IPS DF 4.7 (cell line): ENCODE data around the gene CTAGE4.
"Not testable (repeated sequence)": the region's sequence is repeated elsewhere in the genome, so short reads cannot be mapped to it uniquely, and the experiment has no call there.

Experiments
- DNase-seq: peaks from one replicate; pipeline ENCODE4 v3.0.0-alpha.2; 2013; ENCODE audit warnings: low spot score; ENCODE audit errors: extremely low read depth

Gene CTAGE4

DNA sequence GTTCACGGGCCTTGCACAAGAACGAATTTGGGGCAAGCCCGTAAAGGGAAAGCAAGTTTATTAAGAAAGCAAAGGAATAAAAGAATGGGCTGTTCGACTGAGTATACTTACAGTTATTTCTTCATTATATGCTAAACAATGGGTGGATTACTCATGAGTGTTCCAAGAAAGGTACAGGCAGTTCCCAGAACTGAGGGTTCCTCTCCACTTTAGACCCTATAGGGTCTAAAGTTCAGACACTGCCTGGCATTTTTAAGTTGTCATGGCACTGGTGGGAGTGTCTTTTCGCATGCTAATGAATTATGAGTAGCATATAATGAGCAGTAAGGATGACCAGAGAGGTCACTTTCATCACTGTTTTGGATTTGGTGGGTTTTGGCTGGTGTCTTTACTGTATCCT lies 22.0 kb downstream of the CTAGE4 start:
- not testable (repeated sequence) for DNase-seq

DNA sequence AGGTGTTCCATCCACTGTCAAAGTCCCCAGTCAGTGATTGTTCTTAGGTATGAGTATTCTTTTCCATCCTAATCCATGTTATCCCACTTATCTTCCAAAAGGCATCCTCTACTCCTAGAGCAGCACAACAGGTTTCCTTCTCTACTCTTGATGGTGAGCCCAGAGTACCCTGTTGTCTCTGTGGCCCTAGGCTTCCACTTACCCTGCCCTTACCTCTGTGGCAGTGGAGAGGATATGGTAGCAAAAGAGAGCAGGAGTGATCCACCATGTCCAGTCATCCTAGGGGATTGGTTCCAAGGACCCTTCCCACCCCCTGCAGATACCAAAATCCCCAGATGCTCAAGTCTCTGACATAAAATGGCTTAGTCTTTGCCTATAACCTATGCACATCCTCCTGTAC lies 33.9 kb downstream of the CTAGE4 start:
- not testable (repeated sequence) for DNase-seq

DNA sequence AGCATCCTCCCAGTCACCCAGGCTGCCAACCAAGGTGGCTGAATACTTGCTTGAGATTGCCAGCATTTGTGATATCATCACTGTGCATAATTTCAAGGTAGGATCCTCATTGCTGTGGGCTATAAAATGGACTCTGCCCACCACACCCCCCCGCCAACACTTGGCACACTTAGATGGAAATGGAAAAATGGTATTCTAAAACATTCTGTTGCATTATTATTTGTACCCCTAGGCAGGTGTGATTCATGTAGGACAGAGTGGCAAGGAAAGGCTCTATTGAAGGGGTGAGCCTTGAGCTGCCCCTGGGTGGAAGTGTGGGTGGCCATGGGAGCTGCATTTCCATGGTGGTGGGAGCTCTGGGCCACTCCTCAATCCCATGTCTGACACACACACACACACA lies 35.3 kb downstream of the CTAGE4 start:
- not testable (repeated sequence) for DNase-seq

DNA sequence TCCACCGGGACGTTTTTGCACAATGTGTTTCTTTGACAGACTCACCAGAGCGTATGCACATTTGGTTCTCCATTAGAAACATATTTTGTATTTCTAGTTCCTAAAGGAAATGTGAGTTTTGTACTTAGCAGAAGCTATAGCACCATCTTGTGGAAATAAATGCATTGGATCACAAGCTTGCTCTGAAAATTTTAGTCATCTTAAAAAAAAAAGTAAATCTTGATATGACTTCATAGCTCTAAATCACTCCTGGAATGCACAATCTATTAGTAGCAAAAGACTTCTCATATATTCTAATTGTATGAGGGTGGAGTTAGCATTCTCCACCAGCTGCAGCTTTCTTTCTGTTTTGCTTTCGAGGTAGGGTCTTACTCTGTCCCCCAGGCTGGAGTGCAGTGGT lies 35.9 kb downstream of the CTAGE4 start:
- DNase-seq: not testable (repeated sequence)

DNA sequence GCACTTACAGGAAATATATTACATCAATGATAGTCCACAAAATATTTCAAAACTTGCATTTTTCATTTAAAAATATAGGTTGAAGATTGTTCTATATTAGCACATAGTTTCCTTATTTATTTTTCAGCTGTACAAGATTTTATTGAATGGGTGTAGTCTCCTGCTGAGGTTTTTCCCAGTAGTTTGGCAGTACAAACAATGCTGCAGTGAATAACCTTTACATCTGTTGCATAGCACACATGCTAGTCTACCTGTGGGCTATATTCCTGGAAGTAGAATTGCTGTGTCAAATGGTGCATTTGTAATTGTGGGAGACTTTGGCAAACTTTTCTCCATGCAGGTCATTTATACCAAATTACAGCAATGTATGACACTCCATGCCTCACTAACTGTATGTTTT lies 37.3 kb downstream of the CTAGE4 start:
- not testable (repeated sequence) for DNase-seq

DNA sequence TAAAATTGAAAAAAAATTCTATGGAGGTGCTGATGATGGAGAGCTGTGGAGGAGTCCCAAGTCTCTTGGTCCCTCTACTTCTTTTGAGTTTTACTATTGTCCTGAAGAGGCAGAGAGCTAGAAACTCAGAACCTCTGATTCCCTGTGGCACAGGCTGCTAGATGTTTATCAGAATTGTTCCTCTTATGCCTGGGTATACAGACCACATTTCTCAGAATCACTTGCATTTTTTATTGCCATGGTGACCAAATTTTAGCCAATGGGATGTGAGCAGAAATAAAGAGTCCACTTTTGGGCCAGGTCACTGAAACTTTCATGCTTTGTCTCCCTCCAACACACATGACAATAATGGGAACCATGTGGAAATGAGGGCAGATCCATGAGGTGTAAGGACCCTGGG lies 40.4 kb downstream of the CTAGE4 start:
- not testable (repeated sequence) for DNase-seq

DNA sequence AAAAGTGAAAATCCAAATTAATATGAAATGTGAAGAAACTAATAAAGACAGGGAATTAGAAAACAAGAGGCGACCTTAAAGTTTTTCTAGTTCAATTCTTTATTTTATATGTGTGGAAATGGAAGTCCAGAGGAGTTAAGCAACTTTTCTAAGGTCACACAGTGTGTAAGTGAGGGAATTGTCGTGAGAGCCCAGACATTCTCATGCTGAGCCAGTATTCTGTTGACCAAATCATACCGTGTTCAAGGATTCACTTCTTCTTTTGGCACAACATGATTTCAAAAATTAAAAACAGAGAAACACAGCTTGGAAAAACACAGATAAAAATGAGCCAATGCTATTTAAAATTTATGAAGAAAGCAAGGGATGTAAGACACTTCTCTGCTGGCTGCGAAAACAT lies 43.6 kb downstream of the CTAGE4 start:
- not testable (repeated sequence) for DNase-seq

DNA sequence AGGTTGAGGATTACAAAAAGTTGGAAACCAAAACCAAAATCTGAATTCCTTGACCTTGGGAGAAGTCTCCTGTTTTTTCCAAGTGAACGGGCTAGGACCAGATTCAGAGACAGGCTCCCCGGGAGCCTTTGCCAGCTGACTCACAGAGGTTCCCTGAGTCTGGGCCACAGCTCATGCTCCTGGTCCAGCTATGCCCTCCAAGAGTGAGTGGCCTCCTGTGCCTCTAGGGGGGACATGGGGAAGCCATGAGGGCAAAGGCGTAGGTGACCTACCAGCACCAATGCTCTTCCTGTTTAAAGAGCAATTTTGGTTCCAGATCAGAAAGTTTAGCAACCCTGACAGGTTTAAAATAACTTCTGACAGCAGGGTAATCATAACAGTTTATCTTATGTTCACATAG lies 45.5 kb downstream of the CTAGE4 start:
- DNase-seq: not testable (repeated sequence)

DNA sequence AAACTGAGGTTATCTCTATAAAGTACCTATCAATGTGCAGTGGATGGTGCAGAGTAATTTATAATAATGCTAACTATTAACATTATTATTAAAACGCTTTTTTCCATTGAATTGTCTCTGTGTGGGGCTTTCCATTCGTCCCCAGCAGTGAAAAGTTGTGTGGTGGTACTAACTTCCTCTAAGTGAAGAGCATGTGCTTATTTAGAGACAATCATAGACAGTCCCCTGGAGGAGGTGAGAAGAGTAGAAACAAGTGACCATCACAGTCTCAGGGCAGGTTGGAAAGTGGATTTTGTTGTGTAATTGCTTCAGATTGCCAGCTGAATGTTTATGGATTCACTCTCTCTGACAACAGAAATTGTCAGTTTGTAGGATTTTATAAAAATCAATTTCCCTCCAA lies 47.8 kb downstream of the CTAGE4 start:
- DNase-seq: not testable (repeated sequence)

DNA sequence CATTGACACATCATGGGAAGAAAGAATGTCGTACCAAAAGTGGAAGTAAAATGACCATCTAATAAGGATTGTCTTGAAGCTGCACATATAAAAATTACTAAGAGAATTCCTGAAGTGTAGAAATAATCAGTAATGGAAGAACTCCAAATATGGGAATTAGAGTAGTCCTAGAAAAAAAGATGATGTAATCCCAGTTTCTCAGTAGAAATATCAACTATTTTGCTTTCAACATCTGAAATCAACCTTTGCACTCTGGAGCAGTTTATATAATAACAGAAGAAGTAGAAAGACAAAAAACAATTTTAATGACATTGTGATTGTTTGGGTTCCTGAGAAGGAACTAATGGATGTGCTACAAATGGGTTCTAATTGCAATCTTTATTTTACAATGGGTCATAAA lies 49.8 kb downstream of the CTAGE4 start:
- DNase-seq: not testable (repeated sequence)
